Rectal smooth muscle tissue (tissue), 1 donor: ENCODE data around the gene HYCC2.

Experiments
- H3K27ac ChIP-seq: one replicate; pipeline ENCODE4 v1.7.0; 2013; ENCODE audit warnings: low read depth, low read length, inconsistent platforms
- H3K27me3 ChIP-seq: one replicate; pipeline ENCODE4 v1.7.0; 2013; ENCODE audit warnings: low read length; ENCODE audit not compliant: control insufficient read depth, insufficient read depth
- H3K36me3 ChIP-seq: one replicate; pipeline ENCODE4 v1.7.0; 2013; ENCODE audit warnings: low read length; ENCODE audit not compliant: control insufficient read depth, insufficient read depth
- H3K4me1 ChIP-seq: one replicate; pipeline ENCODE4 v1.7.0; 2013; ENCODE audit warnings: low read length; ENCODE audit not compliant: control insufficient read depth, insufficient read depth
- H3K4me3 ChIP-seq: one replicate; pipeline ENCODE4 v1.7.0; 2013; ENCODE audit warnings: low read length
- H3K9ac ChIP-seq: one replicate; pipeline ENCODE4 v1.7.0; 2013; ENCODE audit warnings: low read length

Gene HYCC2

DNA sequence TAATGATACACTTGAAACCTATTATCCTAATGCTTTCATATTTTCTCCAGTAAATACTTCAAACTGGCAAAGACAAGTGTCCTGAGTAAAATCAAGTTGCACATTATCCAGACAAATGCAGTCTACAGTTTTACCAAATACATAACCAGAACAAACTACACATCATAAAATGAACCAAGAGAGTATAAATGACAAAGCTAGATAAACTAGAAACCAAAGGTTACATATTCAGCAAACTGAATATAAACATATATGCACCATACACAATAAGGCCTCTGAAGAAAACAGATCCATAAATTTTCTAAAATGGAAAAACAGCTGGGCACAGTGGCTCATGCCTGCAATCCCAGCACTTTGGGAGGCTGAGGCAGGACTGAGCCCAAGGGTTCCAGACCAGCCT lies 47.0 kb downstream of the HYCC2 start:
- H3K27me3 ChIP-seq = no peaks in the 10 kb centered on the region
- H3K36me3 ChIP-seq = no peaks in the 10 kb centered on the region
- no peak overlapping the region for H3K9ac ChIP-seq
- H3K4me1 ChIP-seq = no peaks in the 10 kb centered on the region
- H3K4me3 ChIP-seq = no peak overlapping the region
- no peak overlapping the region for H3K27ac ChIP-seq

DNA sequence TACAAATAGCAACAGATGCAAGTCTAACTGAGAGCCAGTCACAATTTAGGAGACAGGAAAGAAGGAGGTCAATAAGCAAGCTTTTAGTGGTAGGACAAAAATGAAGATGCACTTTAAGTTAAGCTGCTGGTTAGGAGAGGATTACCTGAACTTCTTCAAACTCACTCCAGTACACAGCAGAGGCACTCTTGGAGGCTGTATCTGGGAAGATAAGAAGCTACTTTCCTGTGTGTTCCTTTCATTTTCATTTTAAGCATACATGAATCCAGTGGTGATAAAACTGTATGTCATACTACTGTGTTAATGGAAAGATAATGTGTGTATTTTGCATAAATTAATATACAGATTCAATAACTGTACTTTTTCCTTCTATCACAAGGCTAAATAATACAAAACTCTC lies 49.6 kb downstream of the HYCC2 start:
- no peak overlapping the region for H3K9ac ChIP-seq
- H3K4me3 ChIP-seq = no peak overlapping the region
- no peaks in the 10 kb centered on the region for H3K4me1 ChIP-seq
- H3K27me3 ChIP-seq = no peaks in the 10 kb centered on the region
- no peak overlapping the region for H3K27ac ChIP-seq
- no peaks in the 10 kb centered on the region for H3K36me3 ChIP-seq
